Measurements from ENCODE around the gene SKI.
"Not testable (repeated sequence)": the region's sequence is repeated elsewhere in the genome, so short reads cannot be mapped to it uniquely, and the experiment has no call there.

The SKI gene

DNA sequence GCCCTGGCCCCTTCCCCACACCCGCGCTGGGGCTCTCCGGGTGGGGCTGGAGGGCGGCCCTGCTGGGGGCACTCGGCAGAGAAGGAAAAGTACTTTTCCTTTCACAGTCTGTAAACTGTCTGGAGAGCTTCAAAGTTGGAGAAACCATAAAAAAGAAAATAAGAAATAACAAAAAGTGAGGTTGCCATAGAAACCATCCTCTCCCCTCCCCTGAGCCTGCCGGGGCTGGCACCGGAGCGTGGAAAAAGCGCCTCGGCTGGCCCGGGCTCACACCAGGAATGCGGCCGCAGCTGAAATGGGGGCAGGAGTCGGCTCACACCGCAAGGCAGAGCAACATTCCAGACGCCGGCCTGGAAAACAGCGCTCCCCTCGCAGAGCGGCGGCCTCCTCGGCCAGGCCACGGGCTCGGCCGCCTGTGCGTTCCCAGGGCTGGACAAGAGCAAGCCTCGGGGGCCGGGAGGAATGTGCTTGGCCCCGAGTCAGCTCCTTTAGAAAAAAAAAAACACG is 94.0 kb downstream of the SKI start:
- Histone ChIP-seq H3K27ac (peak overlapping the region; percentile 78 to 97), H3K4me3 (peak overlapping the region; percentile 37)
- peak; percentile 98 for DNase-seq (ENCODE audit: low spot score)
- TF ChIP-seq CTCF (IDR thresholded peaks at IDR 0.05), result no peak

- H3K27ac ChIP-seq, result peak overlapping the region; percentile 78 to 97
- no peak for DNase-seq (ENCODE audit: low spot score)
- TF ChIP-seq CTCF (IDR thresholded peaks at IDR 0.05), result no peak
- peak overlapping the region; percentile 37 for H3K4me3 ChIP-seq
Observed at GRCh38 chr1:2322581-2323211, 94.6 kb downstream of the SKI start.

GRCh38 chr1:2323451-2323974 is 95.4 kb downstream of the SKI start:
- H3K4me3 ChIP-seq, result no peak overlapping the region
- no peak for DNase-seq (ENCODE audit: low spot score)
- H3K27ac ChIP-seq, result peak overlapping the region; percentile 78 to 97
- TF ChIP-seq CTCF (IDR thresholded peaks at IDR 0.05), result no peak

DNA sequence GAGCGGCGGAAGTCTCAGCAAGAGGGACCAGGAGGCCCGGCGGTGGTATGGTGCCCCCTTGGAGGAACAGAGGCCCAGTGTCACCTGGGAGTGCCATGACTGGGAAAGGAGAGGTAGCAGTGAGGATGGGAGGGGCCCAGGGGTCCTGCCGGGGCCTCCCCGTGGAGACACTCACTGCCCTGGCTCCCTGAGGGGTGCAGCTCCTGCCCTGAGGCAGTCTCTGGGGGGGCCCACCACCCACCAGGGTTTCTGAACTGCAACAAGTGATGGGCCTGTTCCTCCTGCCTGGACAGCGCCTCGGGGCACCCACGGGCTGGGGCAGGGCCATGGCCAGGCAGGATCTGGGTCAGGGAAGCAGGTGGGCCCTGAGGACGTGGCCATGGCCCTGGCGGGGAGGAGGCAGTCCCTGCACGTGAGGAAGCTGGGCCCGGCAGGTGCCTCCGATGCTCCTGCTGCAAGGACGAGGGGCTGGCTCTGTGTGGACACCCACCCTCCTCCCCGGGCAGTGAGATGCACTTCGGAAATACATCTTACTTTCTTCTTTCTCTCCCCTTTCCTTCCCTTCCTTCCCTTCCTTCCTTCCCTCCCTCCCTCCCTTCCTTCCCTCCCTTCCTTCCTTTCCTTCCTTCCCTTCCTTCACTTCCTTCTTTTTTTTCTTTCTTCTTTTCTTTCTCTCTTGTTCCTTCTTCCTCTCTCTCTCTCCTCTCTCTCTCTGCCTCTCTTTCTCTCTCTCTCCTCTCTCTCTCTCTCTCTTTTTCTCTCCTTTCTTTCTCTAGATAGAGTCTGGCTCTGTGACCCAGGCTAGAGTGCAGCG is 96.6 kb downstream of the SKI start:
- Histone ChIP-seq H3K27ac (no peak overlapping the region), H3K4me3 (no peak overlapping the region)
- no peak for TF ChIP-seq CTCF (IDR thresholded peaks at IDR 0.05)
- no peak for DNase-seq (ENCODE audit: low spot score)

DNA sequence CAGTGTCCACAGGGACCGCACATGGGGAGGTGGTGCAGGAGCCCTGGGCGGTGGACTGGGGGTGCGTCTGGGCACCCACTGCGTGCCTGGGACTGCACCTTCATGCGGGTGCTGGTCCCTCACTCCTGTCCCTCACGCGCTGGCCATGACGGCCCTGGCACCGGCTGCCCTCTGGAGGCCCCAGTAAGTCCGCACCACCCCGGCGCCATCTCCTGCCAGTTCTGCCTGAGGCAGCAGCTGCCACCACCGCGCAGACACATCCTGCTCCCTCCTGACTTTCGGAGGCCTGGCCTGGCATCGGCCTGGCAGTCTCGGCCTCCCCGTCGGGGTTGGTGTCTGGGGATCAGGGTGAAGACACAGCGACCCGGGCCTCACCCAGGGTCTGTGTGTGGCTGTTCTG is 98.4 kb downstream of the SKI start:
- H3K27ac ChIP-seq, result no peak overlapping the region
- TF ChIP-seq CTCF (IDR thresholded peaks at IDR 0.05), result no peak
- DNase-seq (ENCODE audit: low spot score), result no peak
- H3K4me3 ChIP-seq, result no peak overlapping the region

GRCh38 chr1:2327162-2327561 is 99.0 kb downstream of the SKI start:
- not testable (repeated sequence) for H3K27ac ChIP-seq; DNase-seq (ENCODE audit: low spot score); H3K4me3 ChIP-seq

- Histone ChIP-seq H3K27ac (no peak overlapping the region), H3K4me3 (no peak overlapping the region)
- TF ChIP-seq CTCF (IDR thresholded peaks at IDR 0.05), result no peak
- DNase-seq (ENCODE audit: low spot score), result no peak
Observed at GRCh38 chr1:2327841-2328240, 99.7 kb downstream of the SKI start.
